Ovary (tissue), 9 donors: ENCODE data around the gene PLXNA4. TPM values are rescaled to one million over a fixed set of nuclear protein-coding genes. Genes with fewer than 3 reads are reported as not detected.

ENCODE experiments used
- DNase-seq, 5 donors: peaks; one replicate each; pipeline ENCODE4 v3.0.0-alpha.2; 2019 to 2020
- H3K27ac ChIP-seq, 2 donors: fragments of 200-600 bp; one replicate each; pipeline versions ENCODE4 v1.5.1 to v1.8.0; 2019 to 2022
- H3K27me3 ChIP-seq: fragments of 200-600 bp; one replicate; pipeline ENCODE4 v1.8.0; 2022
- H3K36me3 ChIP-seq: fragments of 200-600 bp; sonication (generic); one replicate; pipeline ENCODE4 v1.5.1; 2019
- H3K4me1 ChIP-seq: one replicate; pipeline ENCODE4 v1.8.1; 2013; ENCODE audit warnings: mild to moderate bottlenecking, moderate library complexity; ENCODE audit not compliant: insufficient read depth
- H3K4me3 ChIP-seq: fragments of 200-600 bp; sonication (generic); one replicate; pipeline ENCODE4 v1.5.1; 2017
- H3K9me3 ChIP-seq, 2 donors: fragments of 200-600 bp in 1 of 2; sonication (generic) in 1 of 2; one replicate each; pipeline versions ENCODE4 v1.5.1 to v1.8.1; 2013 to 2019; ENCODE audit warnings: mild to moderate bottlenecking in 1 of 2, moderate library complexity in 1 of 2
- EP300 ChIP-seq: sonication (generic); formaldehyde crosslinking; IDR thresholded peaks from one replicate; pipeline ENCODE4 v1.6.1; 2017; ENCODE audit warnings: antibody characterized with exemption
- POLR2A ChIP-seq: fragments of 450-650 bp; IDR thresholded peaks from one replicate; pipeline ENCODE4 v1.6.1; 2017; ENCODE audit warnings: antibody characterized with exemption, mild to moderate bottlenecking, moderate library complexity
- WGBS, 3 donors: extraction: QIAGEN DNeasy Blood & Tissue Kit in 1 of 3; methylation state at CpG; one replicate each; pipeline versions ENCODE4 v1.1.5 to v1.1.7; 2013 to 2017; 5-methylcytosine and 5-hydroxymethylcytosine counted together
- intact Hi-C, 4 donors: fragments of 100-400 bp; cut with DNase I; formaldehyde crosslinking; loops; one replicate each; pipeline versions ENCODE4 v1.11.0 to v1.15.1; 2022 to 2023
- polyA plus RNA-seq, 2 donors: library from polyadenylated mRNA; stranded (reverse); fragments of 200-250 nt in 1 of 2; fragments of 350-450 nt in 1 of 2; fragmentation: Illumina TruSeq in 1 of 2; extraction: RNeasy Lipid Tissue Mini Kit (QIAGEN cat#74804) in 1 of 2; gene quantifications; one replicate each; pipeline ENCODE4 v1.2.3, GENCODE V29; 2013 to 2014
- total RNA-seq, 7 donors: library from RNA; depleted of rRNA in 2 of 7; stranded (reverse); fragments of >200 nt in 2 of 7; fragmentation: NEBNext Ultra II Directional in 3 of 7; extraction: Animal tissue kit (Norgen Biotek cat#: 25700) in 3 of 7; gene quantifications; one replicate each; pipeline versions ENCODE4 v1.1.0 to v1.2.4, GENCODE V29; 2016 to 2023
- TF ChIP-seq, protein P1 (sequence below), 3 donors: fragments of 450-650 bp in 2 of 3; fragments of 200-600 bp in 1 of 3; IDR thresholded peaks; one replicate each; pipeline versions ENCODE4 v1.5.1 to v1.8.0; 2016 to 2022; ENCODE audit warnings: antibody characterized with exemption in 3 of 3, mild to moderate bottlenecking in 1 of 3
- donor health status: DM: no; HTN: no; CAD: no; lungs with moderate emphysema.
- donor health status: DM: no; HTN: no; CAD: no.
- donor health status: Bipolar disorder and iron deficiency.
- donor health status: DM: yes; HTN: yes; CAD: no.
- donor health status: DM: no; HTN: no; CAD: no.
- donor health status: DM: yes; HTN: yes; CAD: no.

Gene PLXNA4
- total and polyA plus RNA-seq, 9 donors, result 5.1 to 39.9 (median 11.4) TPM

DNA sequence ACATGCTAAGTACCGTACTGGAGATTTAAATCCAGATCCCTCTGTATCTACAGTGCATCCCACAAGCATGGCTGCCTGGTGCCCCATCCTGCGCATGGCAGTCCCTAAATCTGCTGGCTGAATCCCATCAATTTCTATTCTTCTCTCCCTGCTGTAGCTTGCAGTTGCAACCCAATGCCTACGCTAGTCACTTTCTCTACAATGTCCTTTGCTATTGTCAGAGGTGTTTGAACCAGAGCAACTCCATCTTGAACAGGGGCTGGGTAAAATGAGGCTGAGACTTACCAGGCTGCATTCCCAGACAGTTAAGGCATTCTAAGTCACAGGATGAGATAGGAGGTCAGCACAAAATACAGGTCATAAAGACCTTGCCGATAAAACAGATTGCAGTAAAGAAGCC, 461.2 kb downstream of the PLXNA4 start:
- Histone ChIP-seq H3K27me3 (no peaks in the 10 kb centered on the region), H3K4me3 (no peak overlapping the region), H3K27ac (no peak overlapping the region), H3K9me3 (no peaks in the 10 kb centered on the region), H3K4me1 (peaks cover 2% of the 10 kb centered on the region), H3K36me3 (no peaks in the 10 kb centered on the region)
- WGBS, 3 donors, result 75 to 79% (median 76%) methylated on average over 4 of the region's 4 CpGs
- TF ChIP-seq, protein P1, sequence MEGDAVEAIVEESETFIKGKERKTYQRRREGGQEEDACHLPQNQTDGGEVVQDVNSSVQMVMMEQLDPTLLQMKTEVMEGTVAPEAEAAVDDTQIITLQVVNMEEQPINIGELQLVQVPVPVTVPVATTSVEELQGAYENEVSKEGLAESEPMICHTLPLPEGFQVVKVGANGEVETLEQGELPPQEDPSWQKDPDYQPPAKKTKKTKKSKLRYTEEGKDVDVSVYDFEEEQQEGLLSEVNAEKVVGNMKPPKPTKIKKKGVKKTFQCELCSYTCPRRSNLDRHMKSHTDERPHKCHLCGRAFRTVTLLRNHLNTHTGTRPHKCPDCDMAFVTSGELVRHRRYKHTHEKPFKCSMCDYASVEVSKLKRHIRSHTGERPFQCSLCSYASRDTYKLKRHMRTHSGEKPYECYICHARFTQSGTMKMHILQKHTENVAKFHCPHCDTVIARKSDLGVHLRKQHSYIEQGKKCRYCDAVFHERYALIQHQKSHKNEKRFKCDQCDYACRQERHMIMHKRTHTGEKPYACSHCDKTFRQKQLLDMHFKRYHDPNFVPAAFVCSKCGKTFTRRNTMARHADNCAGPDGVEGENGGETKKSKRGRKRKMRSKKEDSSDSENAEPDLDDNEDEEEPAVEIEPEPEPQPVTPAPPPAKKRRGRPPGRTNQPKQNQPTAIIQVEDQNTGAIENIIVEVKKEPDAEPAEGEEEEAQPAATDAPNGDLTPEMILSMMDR (IDR thresholded peaks at IDR 0.05), result no peak
- intact Hi-C loops, result no loop called here
- DNase-seq, result no peak

- Histone ChIP-seq H3K9me3 (no peaks in the 10 kb centered on the region), H3K27ac (no peak overlapping the region), H3K27me3 (no peaks in the 10 kb centered on the region), H3K4me3 (no peak overlapping the region), H3K36me3 (no peaks in the 10 kb centered on the region), H3K4me1 (peaks cover 2% of the 10 kb centered on the region)
- TF ChIP-seq POLR2A, result no peak
- TF ChIP-seq, protein P1 (IDR thresholded peaks at IDR 0.05), result no peak
- no peak for TF ChIP-seq EP300
- 85 to 89% (median 85%) methylated on average over 9 of the region's 9 CpGs for WGBS, 3 donors
- intact Hi-C loops, result no loop called here
- DNase-seq, result no peak
Measured at GRCh38 chr7:132114411-132114810, 461.9 kb downstream of the PLXNA4 start.

DNA sequence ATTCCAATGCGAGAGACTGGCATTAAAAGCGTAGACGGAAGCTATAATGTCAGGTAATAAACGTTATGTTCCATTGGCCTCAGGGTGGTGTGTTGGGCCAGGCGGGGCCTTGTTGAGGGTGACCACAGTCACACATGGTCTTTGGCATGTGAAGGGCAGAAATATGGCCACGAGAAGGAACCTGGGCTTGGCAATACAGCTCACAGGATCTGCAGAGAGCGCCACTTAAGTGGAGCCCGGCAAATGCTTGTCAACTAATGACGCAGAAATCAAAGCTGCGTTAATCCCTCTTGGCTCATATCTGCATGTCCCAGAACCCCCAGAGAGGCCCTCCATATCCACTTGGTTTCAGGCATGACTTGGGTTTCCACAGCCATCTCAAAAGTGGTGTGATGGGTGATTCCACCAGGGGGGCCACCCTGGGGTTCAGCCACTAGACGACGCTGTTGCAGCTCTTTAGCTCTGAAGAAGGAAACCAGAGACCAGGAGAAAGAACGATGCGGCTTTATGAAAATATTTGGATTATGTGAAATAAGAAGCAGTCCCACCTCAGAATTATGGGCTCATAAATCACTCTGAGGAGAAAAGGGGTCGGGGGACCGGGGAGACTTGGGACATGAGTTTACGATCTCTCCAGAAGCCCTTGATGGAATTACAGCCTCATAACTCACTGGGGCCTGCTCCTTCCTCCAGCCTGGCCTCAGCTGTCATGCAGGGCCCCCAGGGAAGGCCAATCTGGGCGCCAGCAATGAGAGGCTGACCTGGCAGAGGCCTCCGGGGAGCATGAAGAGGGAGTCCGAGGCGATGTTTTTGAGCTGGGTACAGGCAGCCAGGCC, 462.5 kb downstream of the PLXNA4 start:
- H3K27me3 ChIP-seq, result no peaks in the 10 kb centered on the region
- TF ChIP-seq POLR2A (no peak), EP300 (no peak)
- TF ChIP-seq, protein P1 (IDR thresholded peaks at IDR 0.05), result no peak
- H3K27ac ChIP-seq, result no peak overlapping the region
- no peak for DNase-seq
- intact Hi-C loops, result no loop called here
- H3K4me1 ChIP-seq, result peaks cover 2% of the 10 kb centered on the region
- no peaks in the 10 kb centered on the region for H3K9me3 ChIP-seq
- 75 to 78% (median 75%) methylated on average over 21 of the region's 21 CpGs for WGBS, 3 donors
- H3K36me3 ChIP-seq, result no peaks in the 10 kb centered on the region
- no peak overlapping the region for H3K4me3 ChIP-seq

- Histone ChIP-seq H3K9me3 (no peaks in the 10 kb centered on the region), H3K36me3 (no peaks in the 10 kb centered on the region), H3K4me3 (no peak overlapping the region), H3K27me3 (no peaks in the 10 kb centered on the region), H3K4me1 (peaks cover 2% of the 10 kb centered on the region), H3K27ac (no peak overlapping the region)
- no peak for DNase-seq
- intact Hi-C loops, result no loop called here
- TF ChIP-seq POLR2A (no peak), EP300 (no peak)
- TF ChIP-seq, protein P1 (IDR thresholded peaks at IDR 0.05), result no peak
- whole genome bisulfite sequencing, 3 donors, result 59 to 62% (median 59%) methylated on average over 4 of the region's 4 CpGs
Measured at GRCh38 chr7:132112657-132113056, 463.6 kb downstream of the PLXNA4 start.
